CMK (cell line): ENCODE measurements around the gene RBBP5.

Experiments used
- DNase-seq: peaks from one replicate; pipeline ENCODE4 v3.0.0-alpha.2; 2010; ENCODE audit warnings: low read depth

The RBBP5 gene

DNA sequence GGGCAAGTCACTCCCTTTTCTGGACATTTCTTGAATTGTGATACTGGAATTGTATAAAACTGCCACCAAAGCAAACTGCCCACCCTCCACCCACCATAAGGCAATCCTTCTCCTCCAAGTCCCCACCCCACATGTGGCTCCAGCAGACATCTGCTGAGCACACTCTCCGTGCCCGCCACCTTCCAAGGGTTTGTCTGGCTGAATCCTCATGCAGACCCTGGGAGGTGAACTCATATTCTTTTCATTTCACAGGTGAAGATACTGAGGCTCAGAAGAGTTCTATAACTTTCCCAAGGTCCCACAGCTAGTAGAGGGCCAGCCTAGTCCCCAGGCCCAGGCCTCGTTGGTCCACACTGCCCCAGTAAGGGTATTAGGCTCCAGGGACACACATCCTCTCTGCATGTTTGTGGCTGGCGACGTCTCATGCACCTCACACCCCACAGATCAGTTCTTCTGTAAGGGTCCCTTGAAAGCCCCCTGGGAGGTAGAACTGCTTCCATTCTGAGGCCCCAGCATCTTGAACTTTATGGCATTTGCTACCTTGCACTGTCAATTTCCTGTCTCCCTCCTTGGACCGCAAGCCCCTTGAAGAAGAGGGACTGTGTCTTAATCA is 64.7 kb downstream of the RBBP5 start:
- no peak for DNase-seq

DNA sequence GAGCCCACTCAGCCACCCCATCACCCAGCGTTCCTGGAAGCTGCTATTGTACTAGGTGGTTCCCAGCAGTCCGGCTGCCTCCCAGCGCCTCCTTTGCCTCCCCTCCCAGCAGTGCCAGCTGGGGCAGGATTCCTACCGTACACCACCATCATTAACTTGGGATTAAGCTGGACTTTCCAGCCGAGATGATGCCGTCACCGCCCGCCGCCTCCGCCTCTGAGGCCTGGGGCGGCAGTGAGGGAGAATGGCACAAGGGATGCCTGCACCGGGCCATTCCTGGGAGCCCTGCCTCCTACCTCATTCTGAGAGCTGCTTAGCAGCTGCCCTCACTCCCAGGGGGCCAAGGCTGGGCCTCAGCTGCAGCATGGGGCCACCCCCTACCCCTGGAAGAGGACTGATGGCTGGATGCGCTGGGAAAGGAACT is 65.6 kb downstream of the RBBP5 start:
- no peak for DNase-seq

DNA sequence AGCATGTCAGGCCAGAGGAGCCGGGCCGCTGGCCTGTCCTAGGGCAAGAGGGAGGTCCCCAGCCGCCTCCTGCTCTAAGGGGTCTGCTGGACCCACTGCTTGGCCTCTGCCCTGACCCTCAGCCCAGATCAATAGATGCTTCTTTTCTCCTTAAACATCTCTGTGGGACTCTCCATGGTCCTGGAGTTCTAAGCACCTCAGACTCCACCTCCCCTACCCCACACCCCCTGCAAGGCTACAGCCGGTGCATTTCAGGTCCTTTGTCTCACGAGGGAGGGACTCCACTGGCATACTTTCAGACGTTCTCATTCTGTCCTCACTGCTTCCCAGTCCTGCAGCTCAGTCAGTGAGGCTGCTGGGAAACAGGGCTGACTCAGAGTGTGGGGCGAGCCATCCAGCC is 67.8 kb downstream of the RBBP5 start:
- DNase-seq = no peak

DNA sequence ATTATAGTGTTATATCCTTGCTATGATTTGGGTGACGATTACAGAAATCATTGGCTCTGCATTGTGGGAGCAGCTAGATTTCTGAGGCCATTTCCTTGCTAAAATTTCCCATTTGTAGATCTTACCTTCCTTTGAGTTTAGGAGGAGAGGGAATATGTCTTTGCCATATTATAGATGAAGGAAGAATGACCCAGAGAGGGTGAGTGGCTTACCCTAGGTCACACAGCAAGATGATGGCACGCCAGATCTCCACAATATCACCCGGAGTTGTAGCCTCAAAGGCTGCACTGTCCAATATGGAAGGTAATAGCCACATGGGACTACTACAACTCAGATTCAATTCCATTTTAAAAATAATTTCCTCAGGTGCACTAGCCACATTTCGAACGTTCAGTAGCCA is 68.5 kb downstream of the RBBP5 start:
- no peak for DNase-seq

DNA sequence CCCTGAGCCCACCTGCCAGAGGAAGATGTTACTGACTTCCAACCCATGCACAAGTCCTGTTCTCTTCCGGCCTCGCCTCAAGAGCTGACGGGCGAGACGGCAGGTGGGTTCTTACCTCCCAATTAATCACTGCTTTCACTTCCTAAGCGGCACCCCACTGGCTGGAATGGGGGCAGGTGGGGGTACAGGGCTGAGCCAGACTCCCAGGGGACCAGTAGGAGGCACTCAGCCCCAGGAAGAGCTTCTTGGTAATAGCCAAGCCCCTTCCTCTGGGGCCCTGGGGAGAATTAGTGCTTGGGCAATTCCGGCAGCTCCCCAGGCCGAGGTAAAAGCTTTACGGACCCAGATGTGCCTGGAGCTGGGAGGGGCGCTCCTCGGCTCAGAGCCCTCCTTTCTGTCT is 69.1 kb downstream of the RBBP5 start:
- DNase-seq = no peak

DNA sequence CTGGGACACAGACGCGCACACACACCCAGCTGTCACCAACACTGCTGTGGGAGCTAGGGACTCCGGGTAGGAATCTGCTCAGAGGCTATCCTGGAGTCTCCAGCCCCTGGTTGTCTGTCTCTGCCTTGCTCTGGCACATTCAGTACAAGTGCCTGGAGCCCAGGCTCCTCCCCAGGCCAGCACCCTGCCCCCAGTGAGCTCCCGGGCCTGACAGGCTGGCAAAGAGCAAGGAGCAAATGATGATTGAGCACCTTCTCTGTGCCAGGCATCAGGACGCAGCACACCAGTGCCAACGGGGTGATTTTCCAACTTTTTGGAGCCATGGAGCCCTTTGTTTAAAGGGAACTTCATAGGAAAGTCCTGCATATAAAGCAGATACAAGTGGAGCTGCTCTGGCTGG is 72.3 kb downstream of the RBBP5 start:
- no peak for DNase-seq

DNA sequence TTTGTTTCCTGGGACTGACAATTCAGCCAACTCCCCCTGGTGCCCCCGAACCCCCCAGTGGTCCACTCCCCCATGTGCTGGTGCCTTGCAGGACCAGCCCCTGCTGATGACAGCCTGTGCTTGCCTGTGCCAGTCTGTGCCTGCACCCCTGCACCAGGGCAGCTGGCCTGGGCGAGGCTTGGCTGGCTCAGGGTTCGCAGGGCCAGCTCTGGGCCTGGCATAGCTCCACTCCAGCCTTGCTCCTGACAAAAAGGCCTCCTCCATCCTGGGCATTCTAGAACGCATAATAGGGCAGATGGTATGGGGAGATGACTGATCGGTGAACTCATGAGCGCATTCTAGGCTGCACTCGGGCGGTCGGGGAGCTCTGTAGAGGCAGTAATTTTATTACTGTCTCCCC is 73.4 kb downstream of the RBBP5 start:
- DNase-seq = no peak

DNA sequence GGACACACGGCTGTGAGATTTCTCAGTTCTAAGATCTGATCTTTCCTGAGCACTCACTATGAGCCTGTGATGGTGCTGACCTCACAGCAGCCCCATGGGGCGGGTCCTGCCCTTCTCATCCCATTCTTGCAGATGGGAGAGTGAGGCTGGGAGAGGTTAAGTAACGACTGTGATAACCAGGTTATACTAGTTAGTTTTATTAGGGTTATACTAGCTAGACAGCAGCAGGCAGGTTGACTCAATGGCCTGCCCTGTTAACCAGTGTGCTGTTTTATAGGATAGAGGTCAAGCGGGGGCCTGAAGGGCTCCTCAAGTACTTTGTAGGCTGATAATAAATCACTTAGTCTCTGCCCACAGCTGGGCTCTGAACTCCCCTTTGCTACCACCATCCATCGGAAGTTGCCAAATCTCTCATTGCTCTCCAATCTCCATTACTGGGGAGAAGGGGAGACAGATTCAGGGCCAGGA is 74.0 kb downstream of the RBBP5 start:
- no peak for DNase-seq

DNA sequence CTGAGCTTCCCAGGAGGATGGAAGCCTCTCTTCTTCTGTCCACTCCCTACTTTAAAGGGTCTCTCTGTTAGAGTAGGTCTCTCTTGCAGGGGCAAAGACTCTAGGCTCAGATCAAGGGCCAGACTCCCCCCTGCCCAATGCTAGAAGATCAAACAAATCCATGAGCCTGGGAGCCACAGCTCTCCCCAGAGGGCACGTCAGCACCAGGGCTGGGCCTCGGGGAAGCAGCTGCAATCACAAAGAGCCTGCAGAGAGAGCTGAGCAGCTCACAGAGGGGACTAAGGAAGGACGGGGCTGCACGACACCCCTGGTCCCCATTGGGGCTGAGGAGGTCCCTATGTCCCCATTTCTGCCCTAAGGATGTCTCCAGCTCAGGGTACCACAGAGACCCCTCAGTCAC is 74.9 kb downstream of the RBBP5 start:
- DNase-seq = no peak

DNA sequence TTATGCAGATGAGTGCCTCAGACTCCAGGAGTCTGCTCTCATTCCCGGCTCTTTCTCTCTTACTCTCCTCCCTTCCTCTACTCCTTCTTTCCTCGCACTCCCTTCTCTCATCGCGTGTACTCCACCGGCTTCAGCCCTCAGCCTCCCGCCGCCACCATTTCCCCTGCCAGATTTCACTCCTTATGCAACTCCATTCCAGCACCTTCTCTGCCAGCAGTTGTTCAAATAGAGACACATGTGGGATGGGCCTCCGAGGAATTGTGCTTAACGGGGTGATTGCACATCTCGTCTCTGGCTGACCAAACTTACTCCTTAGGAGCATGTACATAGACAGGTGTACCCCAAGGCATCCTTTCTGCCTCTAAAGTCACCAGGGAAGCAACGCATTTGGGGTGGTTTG is 76.6 kb downstream of the RBBP5 start:
- DNase-seq = no peak

DNA sequence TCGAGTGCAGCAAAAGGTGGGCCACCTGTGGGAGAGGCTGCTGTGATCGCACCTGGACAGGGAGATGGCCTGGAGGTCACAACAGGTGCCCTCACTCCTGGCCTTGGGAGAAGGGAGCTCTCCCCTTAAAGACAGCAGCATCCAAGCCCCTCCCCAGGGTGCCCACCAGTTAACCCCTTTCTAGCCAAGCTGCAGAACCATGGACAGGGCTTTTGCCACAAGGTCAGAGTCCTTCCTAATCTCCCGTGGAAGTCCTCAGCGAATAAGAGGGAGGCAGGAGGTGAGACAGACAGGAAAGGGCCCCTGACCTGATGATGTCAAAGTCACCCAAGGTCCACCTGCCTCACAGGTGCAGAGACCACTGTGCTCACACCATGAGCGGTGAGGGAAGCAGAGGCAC is 77.0 kb downstream of the RBBP5 start:
- DNase-seq = no peak

DNA sequence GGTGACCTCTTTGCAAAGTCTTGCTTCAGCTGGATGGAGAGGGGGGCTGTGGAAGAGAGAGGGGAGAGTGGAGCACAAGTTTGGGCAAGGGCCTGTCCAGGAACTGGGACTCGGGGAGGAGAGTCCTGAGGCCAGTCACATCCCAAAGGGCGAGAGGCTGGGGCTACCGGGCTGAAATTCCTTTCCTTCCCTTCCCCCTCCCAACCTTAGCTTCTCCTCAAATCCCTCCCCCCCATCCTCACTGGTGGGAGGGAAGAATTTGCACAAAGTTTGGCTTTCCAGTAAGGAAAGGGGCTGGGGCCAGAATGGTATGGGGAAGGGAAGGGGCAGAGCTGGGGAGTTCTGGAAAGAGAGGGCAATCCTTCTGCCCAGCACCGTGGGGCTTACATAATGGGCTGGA is 77.9 kb downstream of the RBBP5 start:
- DNase-seq = no peak

DNA sequence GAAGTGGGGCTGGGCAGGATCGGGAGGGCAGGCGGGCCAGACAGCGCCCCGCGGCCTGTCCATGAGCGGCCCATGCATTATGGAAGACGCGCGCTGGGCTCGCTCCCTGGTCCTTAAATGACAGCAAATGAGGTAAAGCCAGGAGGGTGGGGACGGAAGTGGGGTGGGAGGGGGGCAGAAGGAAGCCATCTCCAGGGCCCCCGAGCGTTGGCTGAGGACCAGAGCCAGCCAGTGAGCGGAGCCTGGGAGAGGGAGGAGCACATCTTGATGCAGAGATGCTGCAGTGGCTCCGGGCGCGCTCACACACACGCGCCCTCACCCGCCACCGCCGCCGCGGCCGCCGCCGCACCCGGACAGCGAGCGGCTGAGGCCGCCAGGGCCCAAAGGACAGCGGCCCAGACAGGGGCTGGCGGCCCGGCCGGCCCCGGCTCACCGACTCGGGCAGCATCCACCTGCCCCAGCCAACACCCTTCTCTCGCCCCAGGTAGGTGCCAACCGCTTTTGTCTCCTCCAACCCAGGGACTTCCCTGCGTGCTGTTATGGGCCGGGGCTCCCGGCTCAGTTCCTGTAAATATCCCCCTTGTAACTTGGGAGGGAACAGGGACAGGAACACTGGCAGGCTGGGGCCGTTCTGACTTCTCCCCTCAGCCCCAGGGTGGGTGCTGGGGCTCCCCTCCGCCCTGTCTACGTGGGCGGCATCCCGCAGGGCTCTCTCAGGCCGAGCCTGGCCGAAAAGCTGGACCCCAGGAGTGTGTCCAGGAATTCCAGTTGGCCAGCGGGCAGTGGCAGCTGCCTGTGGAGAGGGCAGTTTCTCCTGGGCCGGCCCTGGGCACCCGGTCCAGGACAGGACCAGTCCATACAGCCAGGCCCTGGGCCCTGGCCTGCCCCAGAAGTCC is 78.6 kb downstream of the RBBP5 start, which contains the start of gene CNTN2:
CNTN2 (plus strand) TSS at position 302 of the 896 bp plus-strand sequence. CDS start 9,974 bp downstream, outside the sequence.
- no peak for DNase-seq

DNA sequence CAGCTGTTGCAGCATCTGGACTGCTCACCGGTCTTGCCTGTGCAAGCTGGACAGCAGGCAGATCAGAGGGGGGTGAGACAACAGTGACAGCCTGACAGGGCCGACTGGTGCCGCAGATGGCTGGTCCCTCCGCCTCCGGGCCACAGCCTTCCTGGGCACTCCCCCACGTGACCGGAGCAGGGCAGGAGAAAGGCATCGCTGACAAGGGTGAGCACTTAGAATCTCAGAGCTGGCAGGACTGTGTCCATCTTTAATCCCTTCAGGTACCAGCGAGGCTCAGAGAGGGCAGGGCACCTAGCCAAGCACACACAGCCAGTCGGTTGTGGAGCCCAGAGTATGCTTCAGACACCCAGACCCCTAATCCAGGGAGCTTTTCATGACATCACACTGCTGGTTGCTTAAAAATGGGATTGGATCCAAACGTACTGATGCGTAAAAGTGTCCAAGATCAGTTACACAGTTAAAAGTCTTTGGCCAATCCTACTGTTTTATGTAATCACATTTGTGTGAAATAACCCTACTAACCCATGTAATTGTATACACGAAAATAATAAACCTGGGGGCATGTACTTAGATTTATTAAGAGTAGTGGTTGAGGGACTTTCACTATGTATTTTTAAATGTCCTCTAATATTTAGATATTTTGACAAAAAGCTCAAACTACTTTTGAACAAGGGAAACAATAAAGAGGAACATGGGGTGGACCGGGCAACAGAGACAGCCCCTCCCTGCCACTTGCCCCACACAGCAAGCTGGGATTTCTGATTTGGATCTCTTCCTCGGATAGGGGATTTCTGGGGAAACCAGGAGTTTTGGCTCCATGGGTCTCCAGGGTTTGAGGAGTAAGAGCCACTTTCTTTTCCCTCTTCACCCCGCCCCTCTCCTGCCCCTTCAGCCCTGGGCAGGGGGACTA is 79.5 kb downstream of the RBBP5 start:
- DNase-seq = no peak

DNA sequence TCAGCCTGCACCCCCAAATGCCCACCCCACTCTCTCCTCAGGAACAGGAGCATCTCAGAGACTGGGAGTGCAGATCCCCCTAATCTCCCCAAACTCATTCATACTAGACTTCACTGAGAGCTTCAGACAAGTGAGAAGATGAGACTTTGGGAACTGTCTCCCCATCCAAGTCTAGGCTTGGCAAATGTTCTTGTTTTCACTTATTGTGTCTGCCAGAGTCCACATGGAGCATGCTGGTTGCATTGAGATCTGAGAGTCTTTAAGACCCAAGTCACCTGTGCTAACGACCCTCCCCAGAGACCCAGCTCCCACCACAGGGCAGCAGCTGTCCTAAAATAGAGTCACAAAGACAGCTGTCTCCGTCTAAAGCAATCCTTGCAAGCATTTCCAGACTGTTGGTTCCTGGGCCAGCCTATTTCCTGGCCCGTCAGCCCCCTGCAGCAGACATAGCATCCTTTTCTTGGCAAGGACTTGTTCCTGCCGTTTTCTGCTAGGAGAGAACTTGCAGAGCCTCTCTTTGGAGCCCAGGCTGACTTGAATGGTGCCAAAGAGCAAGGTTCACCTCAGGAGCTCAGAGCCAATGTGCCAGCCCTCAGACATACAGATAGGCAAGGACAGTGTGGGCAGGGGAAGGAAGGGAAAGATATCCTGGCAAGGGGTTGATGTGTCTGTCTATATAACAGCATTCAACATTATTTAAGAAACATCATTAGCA is 80.6 kb downstream of the RBBP5 start:
- no peak for DNase-seq

DNA sequence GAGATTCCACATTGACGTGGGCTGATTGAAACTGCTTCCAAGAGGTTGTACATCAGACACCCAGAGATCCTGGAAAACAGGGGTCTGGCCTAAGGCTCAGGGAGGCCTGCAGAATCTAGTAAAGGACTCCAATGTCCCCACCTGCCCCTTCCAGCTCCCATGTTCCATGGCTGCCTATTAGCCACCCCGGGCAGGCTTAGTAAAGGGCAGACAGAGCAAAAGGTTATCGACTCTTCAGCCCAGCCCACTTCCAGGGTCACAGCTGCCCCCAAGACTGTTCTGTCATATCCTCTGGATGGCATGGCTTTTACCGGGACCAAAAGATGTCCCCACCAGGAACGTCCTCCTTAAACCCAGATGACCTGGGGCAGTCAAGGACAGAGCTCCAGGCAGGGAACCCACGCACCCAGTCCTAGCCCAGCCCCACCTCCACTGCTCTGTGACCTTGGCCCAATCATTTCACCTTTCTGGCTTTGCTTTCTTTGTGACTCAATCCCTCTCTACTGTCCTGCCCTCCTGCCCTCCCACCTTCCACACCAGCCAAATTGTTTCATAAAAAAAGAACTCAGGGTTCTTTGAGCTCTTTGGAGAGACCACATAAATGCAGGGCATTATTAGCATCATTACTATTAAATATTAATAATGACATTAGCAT is 83.5 kb downstream of the RBBP5 start:
- DNase-seq = no peak

DNA sequence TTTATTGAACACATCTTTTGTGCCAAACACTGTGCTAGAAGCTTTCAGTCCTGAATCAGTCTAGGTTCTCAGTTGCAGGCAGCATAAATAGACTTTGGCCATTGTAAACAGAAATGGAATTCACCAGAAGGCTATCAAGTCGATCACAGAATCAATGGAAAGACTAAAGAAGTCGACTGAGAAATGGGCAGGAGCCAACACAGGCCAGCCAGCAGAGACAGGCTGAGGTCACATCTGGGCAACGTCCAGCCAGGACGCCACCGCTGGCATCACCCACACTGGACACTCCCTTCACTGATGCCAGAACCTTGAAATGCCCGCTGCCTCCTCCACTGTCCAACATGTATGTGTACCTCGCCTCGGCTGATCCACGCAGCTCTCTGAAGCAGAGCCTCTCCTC is 84.2 kb downstream of the RBBP5 start:
- no peak for DNase-seq
